ENCODE measurements around the gene MYF6. TPM values are rescaled to one million over a fixed set of nuclear protein-coding genes. Genes with fewer than 3 reads are reported as not detected.

Gene MYF6
- total and polyA plus RNA-seq, 2 of the 13 experiments (the other 11 are each of a cell fraction or from before 2014, with no cell fraction given): not detected

DNA sequence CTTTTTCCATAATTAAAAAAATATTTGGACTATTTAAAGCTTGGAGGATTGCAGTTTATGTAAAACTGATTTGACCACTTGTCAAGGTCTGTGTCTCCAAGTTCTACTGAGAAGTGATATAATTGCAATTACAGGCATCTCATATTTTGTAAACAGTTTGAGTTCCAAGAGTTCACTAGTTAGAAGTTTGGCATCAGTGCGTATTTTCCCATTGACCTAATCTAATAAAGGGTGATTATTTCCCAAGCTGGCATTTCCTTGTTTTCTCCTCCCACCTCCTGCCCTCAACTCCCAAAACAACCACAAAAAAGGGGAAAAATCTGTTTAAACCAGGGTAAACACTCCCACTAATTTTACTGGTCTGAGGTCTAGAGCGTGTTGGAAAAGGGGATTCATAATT, 3.0 kb upstream of the MYF6 start:
- Histone ChIP-seq H3K4me2 (ENCODE audit: low read depth, low read length) (no peak overlapping the region), H3K36me3 (replicated peaks in 1 of 2; ENCODE audit: control insufficient read depth in 1 of 2, insufficient read depth in 2 of 2, low read length in 2 of 2) (no peaks in the 10 kb centered on the region), H3K4me3 (replicated peaks in 1 of 3; ENCODE audit: insufficient read depth in 1 of 3, low read depth in 2 of 3, low read length in 3 of 3) (no peak overlapping the region), H3K4me1 (ENCODE audit: insufficient read depth, low read length) (peaks cover 12% of the 10 kb centered on the region), H4K20me1 (ENCODE audit: insufficient read depth, low read length) (no peaks in the 10 kb centered on the region), H3K27ac (ENCODE audit: extremely low read length, insufficient read depth, low read length) (no peak overlapping the region), H3K9ac (ENCODE audit: insufficient read depth, low read depth, low read length) (no peak overlapping the region), H2AFZ (ENCODE audit: low read length) (no peak overlapping the region), H3K79me2 (ENCODE audit: insufficient read depth, low read length) (no peaks in the 10 kb centered on the region), H3K9me3 (ENCODE audit: low read length) (no peaks in the 10 kb centered on the region), H3K27me3 (ENCODE audit: control insufficient read depth in 1 of 2, insufficient read depth in 2 of 2, low read length in 2 of 2) (no peaks in the 10 kb centered on the region; a peak in 1 of 5 replicates)
- POLR2A ChIA-PET: no interaction called here
- intact Hi-C loops (cut with micrococcal nuclease; ENCODE audit: unreplicated experiment) (no loop called here), in situ Hi-C loops (cut with HindIII; ENCODE audit: extremely low pct_ligation_motif_present, low pct_unique_long_range_greater_than_20kb) (no loop called here)
- DNase-seq (ENCODE audit: low spot score) (no peak), FAIRE-seq (no peak), ATAC-seq (no peak)
- no TSS peak for BruUV-seq (replicated peaks)
- TF ChIP-seq SMC3 (IDR thresholded peaks at IDR 0.05; ENCODE audit: low read length) (no peak), STAG1 (CRISPR knock-in tag; IDR thresholded peaks at IDR 0.05) (no peak)
- TF ChIP-seq, protein P1, sequence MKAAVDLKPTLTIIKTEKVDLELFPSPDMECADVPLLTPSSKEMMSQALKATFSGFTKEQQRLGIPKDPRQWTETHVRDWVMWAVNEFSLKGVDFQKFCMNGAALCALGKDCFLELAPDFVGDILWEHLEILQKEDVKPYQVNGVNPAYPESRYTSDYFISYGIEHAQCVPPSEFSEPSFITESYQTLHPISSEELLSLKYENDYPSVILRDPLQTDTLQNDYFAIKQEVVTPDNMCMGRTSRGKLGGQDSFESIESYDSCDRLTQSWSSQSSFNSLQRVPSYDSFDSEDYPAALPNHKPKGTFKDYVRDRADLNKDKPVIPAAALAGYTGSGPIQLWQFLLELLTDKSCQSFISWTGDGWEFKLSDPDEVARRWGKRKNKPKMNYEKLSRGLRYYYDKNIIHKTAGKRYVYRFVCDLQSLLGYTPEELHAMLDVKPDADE (CRISPR knock-in tag; IDR thresholded peaks at IDR 0.05): no peak
- CTCF ChIA-PET (ENCODE audit: low intra/inter-chr PET ratio, low total read pairs): no interaction called here
- WGBS (ENCODE audit: low lambda C conversion rate): 59% methylated on average over 2 of the region's 2 CpGs

DNA sequence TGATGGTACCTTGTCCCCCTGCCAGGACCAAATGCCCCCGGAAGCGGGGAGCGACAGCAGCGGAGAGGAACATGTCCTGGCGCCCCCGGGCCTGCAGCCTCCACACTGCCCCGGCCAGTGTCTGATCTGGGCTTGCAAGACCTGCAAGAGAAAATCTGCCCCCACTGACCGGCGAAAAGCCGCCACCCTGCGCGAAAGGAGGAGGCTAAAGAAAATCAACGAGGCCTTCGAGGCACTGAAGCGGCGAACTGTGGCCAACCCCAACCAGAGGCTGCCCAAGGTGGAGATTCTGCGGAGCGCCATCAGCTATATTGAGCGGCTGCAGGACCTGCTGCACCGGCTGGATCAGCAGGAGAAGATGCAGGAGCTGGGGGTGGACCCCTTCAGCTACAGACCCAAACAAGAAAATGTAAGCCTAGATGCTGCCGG, 410 bp downstream of the MYF6 start:
- Histone ChIP-seq H3K9ac (ENCODE audit: insufficient read depth, low read depth, low read length) (no peak overlapping the region), H3K79me2 (ENCODE audit: insufficient read depth, low read length) (no peaks in the 10 kb centered on the region), H2AFZ (ENCODE audit: low read length) (no peak overlapping the region), H4K20me1 (ENCODE audit: insufficient read depth, low read length) (no peaks in the 10 kb centered on the region), H3K36me3 (replicated peaks in 1 of 2; ENCODE audit: control insufficient read depth in 1 of 2, insufficient read depth in 2 of 2, low read length in 2 of 2) (no peaks in the 10 kb centered on the region), H3K9me3 (ENCODE audit: low read length) (no peaks in the 10 kb centered on the region), H3K27ac (ENCODE audit: extremely low read length, insufficient read depth, low read length) (no peak overlapping the region), H3K4me3 (replicated peaks in 1 of 3; ENCODE audit: insufficient read depth in 1 of 3, low read depth in 2 of 3, low read length in 3 of 3) (no peak overlapping the region), H3K4me2 (ENCODE audit: low read depth, low read length) (no peak overlapping the region), H3K27me3 (ENCODE audit: control insufficient read depth in 1 of 2, insufficient read depth in 2 of 2, low read length in 2 of 2) (no peaks in the 10 kb centered on the region; a peak in 1 of 5 replicates), H3K4me1 (ENCODE audit: insufficient read depth, low read length) (peaks cover 7% of the 10 kb centered on the region)
- CTCF ChIA-PET (ENCODE audit: low intra/inter-chr PET ratio, low total read pairs): no interaction called here
- in situ Hi-C loops (cut with HindIII; ENCODE audit: extremely low pct_ligation_motif_present, low pct_unique_long_range_greater_than_20kb): no loop called here
- intact Hi-C loops (cut with micrococcal nuclease; ENCODE audit: unreplicated experiment): no loop called here
- no TSS peak for BruUV-seq (replicated peaks)
- FAIRE-seq (no peak), DNase-seq (ENCODE audit: low spot score) (no peak), ATAC-seq (no peak)
- POLR2A ChIA-PET: no interaction called here
- WGBS (ENCODE audit: low lambda C conversion rate): 76% methylated on average over 17 of the region's 21 CpGs
- TF ChIP-seq, protein P2, sequence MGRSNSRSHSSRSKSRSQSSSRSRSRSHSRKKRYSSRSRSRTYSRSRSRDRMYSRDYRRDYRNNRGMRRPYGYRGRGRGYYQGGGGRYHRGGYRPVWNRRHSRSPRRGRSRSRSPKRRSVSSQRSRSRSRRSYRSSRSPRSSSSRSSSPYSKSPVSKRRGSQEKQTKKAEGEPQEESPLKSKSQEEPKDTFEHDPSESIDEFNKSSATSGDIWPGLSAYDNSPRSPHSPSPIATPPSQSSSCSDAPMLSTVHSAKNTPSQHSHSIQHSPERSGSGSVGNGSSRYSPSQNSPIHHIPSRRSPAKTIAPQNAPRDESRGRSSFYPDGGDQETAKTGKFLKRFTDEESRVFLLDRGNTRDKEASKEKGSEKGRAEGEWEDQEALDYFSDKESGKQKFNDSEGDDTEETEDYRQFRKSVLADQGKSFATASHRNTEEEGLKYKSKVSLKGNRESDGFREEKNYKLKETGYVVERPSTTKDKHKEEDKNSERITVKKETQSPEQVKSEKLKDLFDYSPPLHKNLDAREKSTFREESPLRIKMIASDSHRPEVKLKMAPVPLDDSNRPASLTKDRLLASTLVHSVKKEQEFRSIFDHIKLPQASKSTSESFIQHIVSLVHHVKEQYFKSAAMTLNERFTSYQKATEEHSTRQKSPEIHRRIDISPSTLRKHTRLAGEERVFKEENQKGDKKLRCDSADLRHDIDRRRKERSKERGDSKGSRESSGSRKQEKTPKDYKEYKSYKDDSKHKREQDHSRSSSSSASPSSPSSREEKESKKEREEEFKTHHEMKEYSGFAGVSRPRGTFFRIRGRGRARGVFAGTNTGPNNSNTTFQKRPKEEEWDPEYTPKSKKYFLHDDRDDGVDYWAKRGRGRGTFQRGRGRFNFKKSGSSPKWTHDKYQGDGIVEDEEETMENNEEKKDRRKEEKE (IDR thresholded peaks at IDR 0.05): no peak
- TF ChIP-seq ZNF619 (CRISPR knock-in tag; IDR thresholded peaks at IDR 0.05) (no peak), ZNF264 (CRISPR knock-in tag; IDR thresholded peaks at IDR 0.05) (no peak)
- TF ChIP-seq, protein P3, sequence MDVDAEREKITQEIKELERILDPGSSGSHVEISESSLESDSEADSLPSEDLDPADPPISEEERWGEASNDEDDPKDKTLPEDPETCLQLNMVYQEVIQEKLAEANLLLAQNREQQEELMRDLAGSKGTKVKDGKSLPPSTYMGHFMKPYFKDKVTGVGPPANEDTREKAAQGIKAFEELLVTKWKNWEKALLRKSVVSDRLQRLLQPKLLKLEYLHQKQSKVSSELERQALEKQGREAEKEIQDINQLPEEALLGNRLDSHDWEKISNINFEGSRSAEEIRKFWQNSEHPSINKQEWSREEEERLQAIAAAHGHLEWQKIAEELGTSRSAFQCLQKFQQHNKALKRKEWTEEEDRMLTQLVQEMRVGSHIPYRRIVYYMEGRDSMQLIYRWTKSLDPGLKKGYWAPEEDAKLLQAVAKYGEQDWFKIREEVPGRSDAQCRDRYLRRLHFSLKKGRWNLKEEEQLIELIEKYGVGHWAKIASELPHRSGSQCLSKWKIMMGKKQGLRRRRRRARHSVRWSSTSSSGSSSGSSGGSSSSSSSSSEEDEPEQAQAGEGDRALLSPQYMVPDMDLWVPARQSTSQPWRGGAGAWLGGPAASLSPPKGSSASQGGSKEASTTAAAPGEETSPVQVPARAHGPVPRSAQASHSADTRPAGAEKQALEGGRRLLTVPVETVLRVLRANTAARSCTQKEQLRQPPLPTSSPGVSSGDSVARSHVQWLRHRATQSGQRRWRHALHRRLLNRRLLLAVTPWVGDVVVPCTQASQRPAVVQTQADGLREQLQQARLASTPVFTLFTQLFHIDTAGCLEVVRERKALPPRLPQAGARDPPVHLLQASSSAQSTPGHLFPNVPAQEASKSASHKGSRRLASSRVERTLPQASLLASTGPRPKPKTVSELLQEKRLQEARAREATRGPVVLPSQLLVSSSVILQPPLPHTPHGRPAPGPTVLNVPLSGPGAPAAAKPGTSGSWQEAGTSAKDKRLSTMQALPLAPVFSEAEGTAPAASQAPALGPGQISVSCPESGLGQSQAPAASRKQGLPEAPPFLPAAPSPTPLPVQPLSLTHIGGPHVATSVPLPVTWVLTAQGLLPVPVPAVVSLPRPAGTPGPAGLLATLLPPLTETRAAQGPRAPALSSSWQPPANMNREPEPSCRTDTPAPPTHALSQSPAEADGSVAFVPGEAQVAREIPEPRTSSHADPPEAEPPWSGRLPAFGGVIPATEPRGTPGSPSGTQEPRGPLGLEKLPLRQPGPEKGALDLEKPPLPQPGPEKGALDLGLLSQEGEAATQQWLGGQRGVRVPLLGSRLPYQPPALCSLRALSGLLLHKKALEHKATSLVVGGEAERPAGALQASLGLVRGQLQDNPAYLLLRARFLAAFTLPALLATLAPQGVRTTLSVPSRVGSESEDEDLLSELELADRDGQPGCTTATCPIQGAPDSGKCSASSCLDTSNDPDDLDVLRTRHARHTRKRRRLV (CRISPR knock-in tag; IDR thresholded peaks at IDR 0.05): no peak
- TF ChIP-seq, protein P4, sequence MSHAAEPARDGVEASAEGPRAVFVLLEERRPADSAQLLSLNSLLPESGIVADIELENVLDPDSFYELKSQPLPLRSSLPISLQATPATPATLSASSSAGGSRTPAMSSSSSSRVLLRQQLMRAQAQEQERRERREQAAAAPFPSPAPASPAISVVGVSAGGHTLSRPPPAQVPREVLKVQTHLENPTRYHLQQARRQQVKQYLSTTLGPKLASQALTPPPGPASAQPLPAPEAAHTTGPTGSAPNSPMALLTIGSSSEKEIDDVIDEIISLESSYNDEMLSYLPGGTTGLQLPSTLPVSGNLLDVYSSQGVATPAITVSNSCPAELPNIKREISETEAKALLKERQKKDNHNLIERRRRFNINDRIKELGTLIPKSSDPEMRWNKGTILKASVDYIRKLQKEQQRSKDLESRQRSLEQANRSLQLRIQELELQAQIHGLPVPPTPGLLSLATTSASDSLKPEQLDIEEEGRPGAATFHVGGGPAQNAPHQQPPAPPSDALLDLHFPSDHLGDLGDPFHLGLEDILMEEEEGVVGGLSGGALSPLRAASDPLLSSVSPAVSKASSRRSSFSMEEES (CRISPR knock-in tag; IDR thresholded peaks at IDR 0.05): no peak
